PC-3 (cell line): Measurements from ENCODE around the gene ECEL1. TPM values are rescaled to one million over a fixed set of nuclear protein-coding genes. Genes with fewer than 3 reads are reported as not detected.

ENCODE experiments used
- ATAC-seq: fragments of 200-7000 bp; cut with Tn5 transposase; 2 replicates; pipeline ENCODE4 v1.9.1; 2020; ENCODE audit warnings: mild to moderate bottlenecking, moderate library complexity
- BruUV-seq: library from RNA; stranded (reverse); fragments of 400-500 nt; replicated peaks from 2 replicates; lab custom pipeline; 2021; lab: Mats Ljungman, UMichigan
- CTCF ChIA-PET: fragments of 300-600 bp; sonication (Branson Sonifier 250); formaldehyde crosslinking; loops from one replicate; lab custom pipeline; 2022; ENCODE audit warnings: antibody characterized with exemption; lab: Charles Lee
- POLR2A ChIA-PET: fragments of 300-600 bp; sonication (Branson Sonifier 250); formaldehyde crosslinking; loops from one replicate; lab custom pipeline; 2022; ENCODE audit warnings: antibody characterized with exemption; ENCODE audit not compliant: unreplicated experiment; lab: Charles Lee
- DNase-seq: peaks from one replicate; pipeline ENCODE4 v3.0.0-alpha.2; 2015
- H2AFZ ChIP-seq: fragments of 300-600 bp; sonication (generic); 2 replicates; pipeline ENCODE4 v1.6.0; 2016; ENCODE audit warnings: antibody characterized with exemption, low read length
- H3F3A ChIP-seq: fragments of 300-600 bp; sonication (generic); one replicate; pipeline ENCODE4 v1.6.0; 2017; ENCODE audit warnings: antibody characterized with exemption, low read length, control low read depth, mild to moderate bottlenecking; ENCODE audit not compliant: unreplicated experiment
- H3K27ac ChIP-seq: fragments of 300-600 bp; sonication (generic); 2 replicates; pipeline ENCODE4 v1.5.1; 2016; ENCODE audit warnings: mild to moderate bottlenecking, low read length
- H3K27me3 ChIP-seq: fragments of 300-600 bp; sonication (generic); 2 replicates; pipeline ENCODE4 v1.6.1; 2016; ENCODE audit warnings: low read length, mixed read lengths
- H3K36me3 ChIP-seq: fragments of 300-600 bp; sonication (generic); 2 replicates; pipeline ENCODE4 v1.6.1; 2016; ENCODE audit warnings: low read depth, mixed run types, low read length, mixed read lengths
- H3K4me1 ChIP-seq: fragments of 300-600 bp; sonication (generic); 2 replicates; pipeline ENCODE4 v1.5.1; 2016; ENCODE audit warnings: low read length; ENCODE audit not compliant: insufficient read depth
- H3K4me2 ChIP-seq: fragments of 300-600 bp; sonication (generic); 2 replicates; pipeline ENCODE4 v1.6.0; 2016; ENCODE audit warnings: low read length
- H3K4me3 ChIP-seq: fragments of 300-600 bp; sonication (generic); 2 replicates; pipeline ENCODE4 v1.5.1; 2016; ENCODE audit warnings: mild to moderate bottlenecking, low read length, mixed read lengths
- H3K79me2 ChIP-seq: fragments of 300-600 bp; sonication (generic); 2 replicates; pipeline ENCODE4 v1.6.1; 2017; ENCODE audit warnings: low read length, mixed read lengths
- H3K9ac ChIP-seq: fragments of 300-600 bp; sonication (generic); 2 replicates; pipeline ENCODE4 v1.6.0; 2016; ENCODE audit warnings: mild to moderate bottlenecking, low read length
- H3K9me2 ChIP-seq: fragments of 300-600 bp; sonication (generic); replicated peaks from 2 replicates; pipeline ENCODE4 v1.6.1; 2016; ENCODE audit warnings: mixed run types, low read length, mixed read lengths
- H3K9me3 ChIP-seq: fragments of 300-600 bp; sonication (generic); 2 replicates; pipeline ENCODE4 v1.6.1; 2016; ENCODE audit warnings: low read length, mixed read lengths
- H4K20me1 ChIP-seq: fragments of 300-600 bp; sonication (generic); 2 replicates; pipeline ENCODE4 v1.6.1; 2016; ENCODE audit warnings: low read length, mixed read lengths
- EZH2 ChIP-seq: fragments of 300-600 bp; sonication (generic); IDR thresholded peaks from one replicate; pipeline ENCODE4 v1.6.1; 2017; ENCODE audit warnings: antibody characterized with exemption, mild to moderate bottlenecking, low read length; ENCODE audit not compliant: unreplicated experiment
- EZH2phosphoT487 ChIP-seq: fragments of 300-600 bp; sonication (generic); IDR thresholded peaks from 2 replicates; pipeline ENCODE4 v1.6.1; 2018; ENCODE audit warnings: mild to moderate bottlenecking, antibody characterized with exemption, low read length, borderline replicate concordance
- intact Hi-C: fragments of 100-400 bp; cut with micrococcal nuclease; formaldehyde crosslinking; loops from 2 replicates; pipeline ENCODE4 v1.9.0; 2023
- total RNA-seq: library from RNA; depleted of rRNA; stranded (reverse); fragments of >200 nt; gene quantifications from 2 replicates; pipeline ENCODE4 v1.2.3, GENCODE V29; 2014
- TF ChIP-seq, protein P1 (sequence below): fragments of 300-600 bp; sonication (generic); conservative IDR thresholded peaks from 2 replicates; pipeline ENCODE4 v1.5.1; 2017; ENCODE audit warnings: antibody characterized with exemption, low read depth, mild to moderate bottlenecking, low read length

The ECEL1 gene
- total RNA-seq, 1 experiment from 2014 or later = not detected

DNA sequence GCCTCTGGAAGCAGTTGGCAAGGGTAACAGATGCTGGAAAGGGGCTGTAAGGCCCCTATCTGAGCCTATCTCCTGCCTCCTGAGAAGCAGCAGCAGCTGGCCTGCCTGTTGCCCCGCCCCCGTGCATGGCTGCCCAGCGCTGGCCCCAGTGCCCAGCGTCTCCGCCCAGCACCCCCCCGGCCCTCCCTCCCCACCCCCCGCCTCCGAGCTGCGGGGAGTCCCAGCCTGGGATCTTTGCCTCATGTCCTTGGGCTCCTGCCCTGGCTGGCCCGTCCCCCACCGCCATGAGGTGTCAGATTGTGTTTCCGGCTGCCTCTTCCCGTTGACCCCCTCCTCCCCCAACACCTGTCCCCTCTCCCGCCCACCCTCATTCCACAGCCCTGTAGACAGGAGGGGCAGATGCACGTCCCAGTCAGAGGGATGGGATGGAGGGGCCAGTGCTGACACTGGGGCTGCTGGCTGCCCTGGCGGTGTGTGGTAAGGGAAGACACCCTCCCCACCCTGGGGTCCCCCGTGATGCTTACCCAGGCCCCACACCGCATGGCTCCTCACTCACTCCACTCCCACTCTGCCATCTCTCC, 38.2 kb upstream of the ECEL1 start, which contains the start of gene CHRND:
Gene CHRND (plus strand): TSS at position 370 of the 581 bp plus-strand sequence. CDS start 56 bp downstream, at position 426.
- TF ChIP-seq EZH2 (no peak), EZH2phosphoT487 (no peak)
- TF ChIP-seq, protein P1, sequence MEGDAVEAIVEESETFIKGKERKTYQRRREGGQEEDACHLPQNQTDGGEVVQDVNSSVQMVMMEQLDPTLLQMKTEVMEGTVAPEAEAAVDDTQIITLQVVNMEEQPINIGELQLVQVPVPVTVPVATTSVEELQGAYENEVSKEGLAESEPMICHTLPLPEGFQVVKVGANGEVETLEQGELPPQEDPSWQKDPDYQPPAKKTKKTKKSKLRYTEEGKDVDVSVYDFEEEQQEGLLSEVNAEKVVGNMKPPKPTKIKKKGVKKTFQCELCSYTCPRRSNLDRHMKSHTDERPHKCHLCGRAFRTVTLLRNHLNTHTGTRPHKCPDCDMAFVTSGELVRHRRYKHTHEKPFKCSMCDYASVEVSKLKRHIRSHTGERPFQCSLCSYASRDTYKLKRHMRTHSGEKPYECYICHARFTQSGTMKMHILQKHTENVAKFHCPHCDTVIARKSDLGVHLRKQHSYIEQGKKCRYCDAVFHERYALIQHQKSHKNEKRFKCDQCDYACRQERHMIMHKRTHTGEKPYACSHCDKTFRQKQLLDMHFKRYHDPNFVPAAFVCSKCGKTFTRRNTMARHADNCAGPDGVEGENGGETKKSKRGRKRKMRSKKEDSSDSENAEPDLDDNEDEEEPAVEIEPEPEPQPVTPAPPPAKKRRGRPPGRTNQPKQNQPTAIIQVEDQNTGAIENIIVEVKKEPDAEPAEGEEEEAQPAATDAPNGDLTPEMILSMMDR = no peak
- Histone ChIP-seq H3K27me3 (peaks cover 26% of the 10 kb centered on the region), H3K36me3 (no peaks in the 10 kb centered on the region), H3K9ac (no peak within 1 kb of the TSS), H4K20me1 (no peaks in the 10 kb centered on the region), H3K9me2 (no peaks in the 10 kb centered on the region), H3K79me2 (no peaks in the 10 kb centered on the region), H3K27ac (no peak within 1 kb of the TSS), H3K4me2 (no peak within 1 kb of the TSS), H3K4me1 (no peaks in the 10 kb centered on the region), H3F3A (no peaks in the 10 kb centered on the region), H2AFZ (no peak within 1 kb of the TSS), H3K4me3 (no peak within 1 kb of the TSS), H3K9me3 (no peaks in the 10 kb centered on the region)
- CTCF ChIA-PET = no interaction called here
- ATAC-seq (no peak), DNase-seq (no peak)
- POLR2A ChIA-PET = no interaction called here
- intact Hi-C loops = no loop called here
- BruUV-seq = no TSS peak

DNA sequence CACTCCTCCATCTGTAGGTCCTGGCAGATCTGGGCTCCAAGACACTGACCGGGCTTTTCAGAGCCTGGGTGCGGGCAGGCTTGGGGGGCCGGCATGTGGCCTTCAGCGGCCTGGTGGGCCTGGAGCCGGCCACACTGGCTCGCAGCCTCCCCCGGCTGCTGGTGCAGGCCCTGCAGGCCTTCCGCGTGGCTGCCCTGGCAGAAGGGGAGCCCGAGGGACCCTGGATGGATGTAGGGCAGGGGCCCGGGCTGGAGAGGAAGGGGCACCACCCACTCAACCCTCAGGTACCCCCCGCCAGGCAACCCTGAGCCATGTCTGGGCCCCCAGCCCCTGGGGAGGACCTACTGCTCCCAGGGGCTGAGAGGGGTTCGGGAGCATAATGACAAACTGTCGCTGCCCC, 37.6 kb upstream of the ECEL1 start:
- CTCF ChIA-PET = no interaction called here
- intact Hi-C loops = no loop called here
- POLR2A ChIA-PET = no interaction called here

DNA sequence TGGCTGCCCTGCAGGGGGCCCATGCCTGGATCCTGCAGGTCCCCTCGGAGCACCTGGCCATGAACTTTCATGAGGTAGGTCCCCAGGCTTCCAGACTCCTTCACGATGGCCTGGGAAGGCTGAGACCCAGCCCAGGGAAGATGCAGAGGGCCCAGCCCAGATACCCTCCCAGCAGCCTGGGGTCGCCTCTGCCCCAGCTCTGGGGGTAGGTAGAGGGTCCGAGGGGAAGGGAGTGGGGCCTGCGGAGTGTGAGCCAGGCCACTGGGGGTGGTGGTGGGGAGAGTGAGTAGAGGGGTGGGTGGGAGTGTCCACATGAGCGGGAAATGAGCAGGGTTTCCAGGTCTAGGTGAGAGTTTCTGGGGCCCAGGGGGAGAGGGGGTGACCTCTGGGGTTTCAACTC, 37.1 kb upstream of the ECEL1 start:
- no peak overlapping the region for H3K4me2 ChIP-seq
- H3K27me3 ChIP-seq = peaks cover 26% of the 10 kb centered on the region
- H3F3A ChIP-seq = no peaks in the 10 kb centered on the region
- no peaks in the 10 kb centered on the region for H3K4me1 ChIP-seq
- DNase-seq (no peak), ATAC-seq (no peak)
- H3K79me2 ChIP-seq = no peaks in the 10 kb centered on the region
- no peaks in the 10 kb centered on the region for H3K36me3 ChIP-seq
- no peak overlapping the region for H2AFZ ChIP-seq
- H3K27ac ChIP-seq = no peak overlapping the region
- ChIA-PET POLR2A (no interaction called here), CTCF (no interaction called here)
- no peaks in the 10 kb centered on the region for H3K9me2 ChIP-seq
- no peak overlapping the region for H3K9ac ChIP-seq
- TF ChIP-seq EZH2 (no peak), EZH2phosphoT487 (no peak)
- TF ChIP-seq, protein P1 = no peak
- no peak overlapping the region for H3K4me3 ChIP-seq
- H3K9me3 ChIP-seq = no peaks in the 10 kb centered on the region
- intact Hi-C loops = no loop called here
- no peaks in the 10 kb centered on the region for H4K20me1 ChIP-seq
- no TSS peak for BruUV-seq

More for the DNA sequence above, 37.6 kb upstream of the ECEL1 start:
- Histone ChIP-seq H3K4me1 (no peaks in the 10 kb centered on the region), H3K27ac (no peak overlapping the region), H3K79me2 (no peaks in the 10 kb centered on the region), H3F3A (no peaks in the 10 kb centered on the region), H3K9me3 (no peaks in the 10 kb centered on the region), H4K20me1 (no peaks in the 10 kb centered on the region), H3K4me2 (no peak overlapping the region), H3K9me2 (no peaks in the 10 kb centered on the region), H3K36me3 (no peaks in the 10 kb centered on the region), H3K27me3 (peaks cover 26% of the 10 kb centered on the region), H2AFZ (no peak overlapping the region), H3K4me3 (no peak overlapping the region), H3K9ac (no peak overlapping the region)
- TF ChIP-seq, protein P1 = no peak
- TF ChIP-seq EZH2phosphoT487 (no peak), EZH2 (no peak)
- DNase-seq = no peak
- no peak for ATAC-seq
- no TSS peak for BruUV-seq
